HUDEP-2 (cell line): Measurements from ENCODE around the gene ACR.

ENCODE experiments used
- DNase-seq, 76 experiments: peaks; one replicate each; lab custom pipeline; 2025; ENCODE audit not compliant: unreplicated experiment in 76 of 76; lab: John Stamatoyannopoulos, UW

ACR gene

GRCh38 chr22:50716290-50717024 lies 21.5 kb upstream of the ACR start:
- no peak for DNase-seq

GRCh38 chr22:50717709-50718351 lies 20.2 kb upstream of the ACR start:
- DNase-seq: peak in 1 of 76 experiments; percentile 22

- no peak for DNase-seq
These were observed 19.7 kb upstream of the ACR start for GRCh38 chr22:50718352-50718709.

DNA sequence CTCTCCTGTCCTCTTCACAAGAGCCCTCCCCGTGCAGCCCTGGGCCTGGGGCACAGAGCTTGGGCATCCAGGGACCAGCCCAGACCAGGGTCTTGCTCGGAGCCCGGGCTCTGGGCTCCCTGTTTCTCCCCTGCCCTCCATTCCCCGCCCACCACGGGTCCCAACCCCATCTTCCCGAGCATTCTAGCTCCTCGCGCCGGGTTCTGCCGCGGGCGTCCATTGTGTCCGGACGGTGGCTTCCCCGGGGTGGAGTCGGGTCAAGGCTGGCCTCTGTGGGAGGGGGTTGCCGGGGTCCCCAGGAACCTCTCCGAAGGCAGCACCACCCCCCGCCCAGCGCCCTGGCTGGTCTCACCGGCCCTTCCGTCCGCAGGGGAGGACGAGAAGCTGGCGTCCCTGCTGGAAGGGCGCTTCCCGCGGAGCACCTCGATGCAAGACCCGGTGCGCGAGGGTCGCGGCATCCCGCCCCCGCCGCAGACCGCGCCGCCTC lies 18.1 kb upstream of the ACR start:
- no peak for DNase-seq

- DNase-seq: no peak
These were observed 17.4 kb upstream of the ACR start for GRCh38 chr22:50720301-50721256.

- DNase-seq: no peak
These were observed 16.7 kb upstream of the ACR start for GRCh38 chr22:50721257-50721844.

DNA sequence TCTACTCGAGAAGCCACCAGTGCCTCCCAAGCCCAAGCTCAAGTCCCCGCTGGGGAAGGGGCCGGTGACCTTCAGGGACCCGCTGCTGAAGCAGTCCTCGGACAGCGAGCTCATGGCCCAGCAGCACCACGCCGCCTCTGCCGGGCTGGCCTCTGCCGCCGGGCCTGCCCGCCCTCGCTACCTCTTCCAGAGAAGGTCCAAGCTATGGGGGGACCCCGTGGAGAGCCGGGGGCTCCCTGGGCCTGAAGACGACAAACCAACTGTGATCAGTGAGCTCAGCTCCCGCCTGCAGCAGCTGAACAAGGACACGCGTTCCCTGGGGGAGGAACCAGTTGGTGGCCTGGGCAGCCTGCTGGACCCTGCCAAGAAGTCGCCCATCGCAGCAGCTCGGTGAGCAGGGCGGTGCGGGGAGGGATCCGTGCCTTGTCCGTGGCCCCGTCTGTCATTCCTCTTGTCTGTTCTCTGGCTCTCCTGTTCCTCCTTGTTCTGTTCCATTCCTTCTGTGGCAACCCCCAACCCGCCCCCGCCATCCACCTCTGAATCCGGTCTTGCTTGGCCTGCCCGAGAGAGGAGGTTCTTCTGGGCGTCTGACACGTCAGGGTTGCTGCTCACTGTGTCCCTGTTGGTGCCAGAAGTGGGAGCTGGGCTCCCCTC lies 15.8 kb upstream of the ACR start:
- no peak for DNase-seq

DNA sequence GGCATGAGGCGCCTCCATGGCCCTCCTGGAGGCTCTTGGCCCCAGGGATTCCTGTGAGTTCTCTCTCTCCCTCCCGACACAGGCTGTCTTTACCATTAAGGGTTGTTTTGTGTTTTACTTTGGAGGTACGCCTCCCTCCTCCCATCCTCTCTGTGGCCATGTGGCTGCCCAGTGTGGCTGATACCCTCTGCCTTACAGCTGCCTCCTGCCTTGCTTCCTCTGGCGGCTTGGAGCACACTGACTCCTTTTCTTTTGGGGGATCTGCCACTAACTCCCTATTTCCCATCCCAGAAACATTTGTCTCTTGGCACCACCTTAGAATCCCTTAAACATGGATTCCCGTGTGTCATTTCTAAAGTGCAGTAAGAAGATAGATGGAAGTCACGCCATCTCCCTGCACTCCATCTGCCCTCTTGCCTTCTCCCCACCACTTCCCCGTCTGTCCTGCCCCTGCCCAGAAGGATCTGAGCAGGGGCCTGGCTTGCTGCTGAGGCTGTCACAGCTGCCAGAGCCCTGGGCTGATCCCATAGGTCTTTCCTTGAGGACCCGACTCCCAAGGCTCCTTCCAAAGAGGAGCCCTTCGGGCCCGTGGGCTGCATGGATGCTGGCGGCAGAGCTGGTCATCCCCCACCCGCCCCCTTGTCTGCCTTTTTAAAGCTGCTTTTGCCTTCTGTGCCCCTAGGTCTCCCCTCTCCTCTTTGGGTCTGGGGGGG lies 15.1 kb upstream of the ACR start:
- no peak for DNase-seq

GRCh38 chr22:50723991-50724390 lies 14.0 kb upstream of the ACR start:
- no peak for DNase-seq

DNA sequence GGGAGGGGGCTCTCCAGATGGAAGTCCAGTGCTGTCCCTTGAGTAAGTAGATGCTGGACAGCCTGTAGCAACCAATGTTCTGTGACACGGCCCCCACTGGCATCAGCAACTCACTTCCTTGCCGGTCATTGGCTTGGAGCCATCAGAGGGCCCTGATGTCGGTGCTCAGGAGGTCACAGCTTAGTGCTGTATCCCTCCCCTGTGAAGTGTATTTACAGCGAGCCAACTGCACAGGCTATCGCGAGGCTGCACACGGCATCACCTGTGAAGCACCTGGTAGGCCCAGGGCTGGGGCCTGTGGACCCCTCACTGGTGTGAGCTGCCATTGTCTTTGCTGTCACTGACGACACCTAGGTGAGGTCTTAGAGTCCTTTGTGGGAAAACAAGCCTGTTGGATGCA lies 13.4 kb upstream of the ACR start:
- no peak for DNase-seq

GRCh38 chr22:50725597-50725996 lies 12.4 kb upstream of the ACR start:
- DNase-seq: no peak

DNA sequence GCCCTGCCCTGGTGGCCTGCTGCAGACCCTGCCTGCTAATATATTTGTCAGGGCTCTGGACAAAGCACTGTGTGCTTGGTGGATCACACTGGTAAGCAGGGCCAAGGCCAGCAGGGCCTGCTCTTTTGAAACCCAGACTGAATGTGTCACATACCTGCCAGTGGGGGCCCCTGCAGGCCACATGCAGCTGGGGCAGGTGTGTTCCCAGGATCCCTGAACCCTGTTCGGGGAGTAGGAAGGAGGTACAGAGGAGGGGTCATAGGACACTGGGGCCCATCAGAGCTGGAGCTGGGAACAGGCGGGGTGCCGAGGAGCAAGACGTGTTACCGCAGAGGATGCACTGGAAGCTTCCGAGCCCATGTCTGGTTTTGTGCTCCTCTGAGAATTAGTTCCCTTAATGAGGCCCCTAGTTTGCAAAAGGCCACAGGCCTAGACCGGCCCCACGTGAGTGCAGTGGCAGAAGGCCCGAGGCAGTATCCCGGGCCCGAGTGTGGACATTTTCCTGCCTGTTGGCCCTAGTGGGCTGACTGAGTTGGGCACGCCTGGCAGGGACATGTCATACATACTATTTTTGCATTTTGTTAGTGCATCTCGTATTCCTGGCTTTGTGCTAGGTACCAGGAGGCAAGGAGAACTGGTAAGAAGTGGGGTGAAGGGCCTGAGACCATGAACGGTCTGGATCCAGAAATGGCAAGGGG lies 11.2 kb upstream of the ACR start:
- DNase-seq: peak in 1 of 76 experiments; percentile 1

DNA sequence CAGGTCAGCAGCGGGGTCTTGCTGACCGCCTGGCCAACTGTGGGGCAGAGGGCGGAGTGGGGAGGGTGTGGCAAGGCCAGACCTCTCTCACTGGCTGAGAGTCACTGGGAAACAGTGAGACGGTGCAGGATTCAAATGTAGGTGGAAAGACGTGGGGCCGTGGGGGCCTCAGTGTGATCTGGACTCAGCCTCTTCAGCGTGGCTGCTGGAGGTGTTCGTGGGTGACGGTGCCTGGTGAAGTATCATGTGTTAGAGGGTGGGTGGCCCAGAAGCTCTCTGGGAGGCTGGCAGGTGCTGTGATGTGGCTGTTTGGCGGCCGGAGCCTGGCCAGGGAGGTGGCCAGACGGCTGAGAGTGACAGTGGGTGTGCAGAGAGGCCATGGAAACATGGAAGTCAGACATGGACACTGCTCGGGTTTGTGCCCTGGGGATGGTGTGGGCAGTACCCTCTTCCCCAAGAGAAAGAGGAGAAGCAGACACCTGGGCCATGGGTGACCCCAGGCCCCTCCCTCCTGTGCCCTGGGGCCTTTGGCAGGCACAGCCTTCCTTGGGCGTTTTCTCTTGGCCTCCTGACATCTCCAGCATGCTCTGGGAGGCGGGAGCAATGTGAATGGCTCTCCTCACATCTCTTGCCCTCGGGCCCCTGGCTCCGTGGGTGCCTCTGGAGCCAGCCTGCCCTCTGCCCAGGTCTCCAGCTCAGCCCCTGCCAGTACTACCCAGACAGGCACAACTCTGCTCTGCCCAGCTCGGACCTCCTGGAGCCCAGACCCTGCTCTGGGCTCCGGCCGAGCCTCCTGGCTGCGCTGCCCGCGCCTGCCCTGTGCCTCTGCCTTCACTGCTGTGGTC lies 10.1 kb upstream of the ACR start:
- no peak for DNase-seq

GRCh38 chr22:50728523-50728931 lies 9.5 kb upstream of the ACR start:
- DNase-seq: no peak

- no peak for DNase-seq
These were observed 8.5 kb upstream of the ACR start for GRCh38 chr22:50729391-50730012.

DNA sequence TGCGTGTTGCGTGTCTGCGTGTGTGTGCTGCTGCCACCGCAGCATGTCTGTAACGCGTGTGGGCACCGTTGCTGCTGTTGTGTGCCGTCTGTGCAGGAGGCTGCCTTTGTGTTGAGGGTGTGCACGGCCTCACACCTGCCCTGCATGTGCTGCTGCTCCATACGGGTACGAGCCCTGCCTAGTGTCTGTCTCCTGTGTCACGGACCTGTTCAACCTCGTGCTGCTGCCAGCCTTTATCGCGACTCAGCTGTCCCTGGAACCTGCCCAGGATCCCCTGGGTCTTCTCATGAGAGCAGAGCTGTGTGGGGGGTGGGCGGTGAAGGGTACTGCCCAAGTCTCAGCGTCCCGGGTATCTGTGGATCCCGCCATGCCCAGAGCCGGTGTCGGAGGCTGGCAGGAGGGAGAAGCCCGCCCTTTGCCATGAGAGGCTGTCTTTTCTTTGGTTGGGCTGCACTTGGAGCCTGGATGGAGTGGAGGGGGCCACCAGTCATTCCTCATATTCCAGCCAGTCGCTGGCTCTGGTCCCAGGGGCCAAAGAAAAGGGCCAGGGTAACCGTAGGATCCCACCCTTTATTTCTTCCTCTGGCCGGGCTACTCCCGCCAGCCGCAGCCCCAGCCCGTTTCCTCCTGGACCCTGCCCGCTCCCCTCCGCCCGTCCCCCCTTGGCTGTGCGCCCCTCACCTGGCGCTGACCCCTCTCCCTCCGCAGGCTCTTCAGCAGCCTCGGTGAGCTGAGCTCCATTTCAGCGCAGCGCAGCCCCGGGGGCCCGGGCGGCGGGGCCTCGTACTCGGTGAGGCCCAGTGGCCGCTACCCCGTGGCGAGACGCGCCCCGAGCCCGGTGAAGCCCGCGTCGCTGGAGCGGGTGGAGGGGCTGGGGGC lies 7.8 kb upstream of the ACR start:
- DNase-seq: no peak
